IMR-90 (cell line): ENCODE measurements around the gene ARX. TPM values are rescaled to one million over a fixed set of nuclear protein-coding genes. Genes with fewer than 3 reads are reported as not detected.

ENCODE experiments used
- ATAC-seq: fragments of 200-7000 bp; cut with Tn5 transposase; 2 replicates; pipeline ENCODE4 v1.9.1; 2020; ENCODE audit warnings: low read depth, mild to moderate bottlenecking, moderate library complexity
- BruUV-seq: library from RNA; stranded (reverse); fragments of 400-500 nt; replicated peaks from 2 replicates; lab custom pipeline; 2021; lab: Mats Ljungman, UMichigan
- CTCF ChIA-PET: fragments of 300-600 bp; formaldehyde crosslinking; extraction: SDS; loops from one replicate; lab custom pipeline; 2021; ENCODE audit warnings: antibody characterized with exemption; lab: Yijun Ruan, JAX
- POLR2A ChIA-PET: fragments of 300-600 bp; sonication (Branson Sonifier 250); formaldehyde crosslinking; loops from one replicate; lab custom pipeline; 2022; ENCODE audit warnings: antibody characterized with exemption; ENCODE audit not compliant: unreplicated experiment; lab: Charles Lee
- DNase-seq: peaks from one replicate; pipeline ENCODE4 v3.0.0; 2013
- H2AFZ ChIP-seq: replicated peaks from 2 replicates; pipeline ENCODE3; 2013; ENCODE audit warnings: low read length, mild to moderate bottlenecking; ENCODE audit not compliant: poor library complexity
- H2AK5ac ChIP-seq: 2 replicates; pipeline ENCODE4 v1.6.1; 2013; ENCODE audit warnings: low read depth, low read length, inconsistent platforms
- H2AK9ac ChIP-seq: replicated peaks from 2 replicates; pipeline ENCODE3; 2013; ENCODE audit warnings: mild to moderate bottlenecking, low read depth, low read length, moderate library complexity; ENCODE audit not compliant: poor library complexity
- H2BK120ac ChIP-seq: 2 replicates; pipeline ENCODE4 v1.6.1; 2013; ENCODE audit warnings: low read depth, low read length, inconsistent platforms
- H2BK15ac ChIP-seq: 3 replicates; pipeline ENCODE4 v1.6.1; 2013; ENCODE audit warnings: low read depth, low read length, inconsistent platforms
- H2BK20ac ChIP-seq: 2 replicates; pipeline ENCODE4 v1.6.1; 2013; ENCODE audit warnings: low read depth, mild to moderate bottlenecking, inconsistent platforms, low read length, moderate library complexity
- H2BK5ac ChIP-seq: 2 replicates; pipeline ENCODE4 v1.6.1; 2013; ENCODE audit warnings: mild to moderate bottlenecking, low read depth, low read length, inconsistent platforms; ENCODE audit not compliant: poor library complexity, severe bottlenecking
- H3K14ac ChIP-seq: replicated peaks from 2 replicates; pipeline ENCODE4 v1.6.1; 2013; ENCODE audit warnings: low read depth, low read length, inconsistent platforms
- H3K18ac ChIP-seq: 2 replicates; pipeline ENCODE4 v1.6.1; 2013; ENCODE audit warnings: low read depth, low read length, control low read depth
- H3K23ac ChIP-seq: 2 replicates; pipeline ENCODE4 v1.6.1; 2013; ENCODE audit warnings: low read depth, low read length, inconsistent platforms
- H3K27ac ChIP-seq: 2 replicates; pipeline ENCODE4 v1.5.1; 2013; ENCODE audit warnings: mild to moderate bottlenecking, control low read depth, low read length; ENCODE audit not compliant: insufficient read depth
- H3K27me3 ChIP-seq: 2 replicates; pipeline ENCODE4 v1.6.1; 2013; ENCODE audit warnings: low read length; ENCODE audit not compliant: control insufficient read depth, insufficient read depth
- H3K36me3 ChIP-seq: 2 replicates; pipeline ENCODE4 v1.6.1; 2013; ENCODE audit warnings: low read length, mixed read lengths; ENCODE audit not compliant: control insufficient read depth, insufficient read depth
- H3K4ac ChIP-seq: 2 replicates; pipeline ENCODE4 v1.6.1; 2013; ENCODE audit warnings: low read depth, low read length, inconsistent platforms
- H3K4me1 ChIP-seq: 2 replicates; pipeline ENCODE4 v1.6.1; 2013; ENCODE audit warnings: low read length, mixed read lengths; ENCODE audit not compliant: control insufficient read depth, insufficient read depth
- H3K4me2 ChIP-seq: 2 replicates; pipeline ENCODE4 v1.6.1; 2013; ENCODE audit warnings: low read depth, mild to moderate bottlenecking, control low read depth, low read length, moderate library complexity
- H3K4me3 ChIP-seq: 2 replicates; pipeline ENCODE4 v1.5.1; 2013; ENCODE audit warnings: low read depth, mild to moderate bottlenecking, control low read depth, low read length, moderate library complexity; ENCODE audit not compliant: insufficient read depth
- H3K56ac ChIP-seq: 2 replicates; pipeline ENCODE4 v1.6.1; 2013; ENCODE audit warnings: low read length, inconsistent platforms; ENCODE audit not compliant: insufficient read depth; ENCODE audit errors: extremely low read depth
- H3K79me1 ChIP-seq, 2 experiments: 2 replicates each; pipeline ENCODE4 v1.6.1; 2013; ENCODE audit warnings: low read length in 2 of 2, inconsistent platforms in 1 of 2, low read depth in 1 of 2
- H3K9ac ChIP-seq: 2 replicates; pipeline ENCODE4 v1.6.1; 2013; ENCODE audit warnings: low read depth, low read length, control low read depth
- H3K9me1 ChIP-seq: 2 replicates; pipeline ENCODE4 v1.6.1; 2013; ENCODE audit warnings: low read length, inconsistent platforms; ENCODE audit not compliant: insufficient read depth
- H3K9me3 ChIP-seq: 2 replicates; pipeline ENCODE4 v1.6.1; 2013; ENCODE audit warnings: low read length; ENCODE audit not compliant: control insufficient read depth, insufficient read depth
- H4K20me1 ChIP-seq: 2 replicates; pipeline ENCODE4 v1.6.1; 2013; ENCODE audit warnings: low read length, inconsistent platforms; ENCODE audit not compliant: insufficient read depth
- H4K5ac ChIP-seq: 2 replicates; pipeline ENCODE4 v1.6.1; 2013; ENCODE audit warnings: mild to moderate bottlenecking, low read depth, low read length, control low read depth
- H4K8ac ChIP-seq, 2 experiments: 2 replicates each; pipeline ENCODE4 v1.6.1; 2013; ENCODE audit warnings: low read depth in 2 of 2, low read length in 2 of 2, control low read depth in 1 of 2, inconsistent platforms in 1 of 2
- H4K91ac ChIP-seq: 2 replicates; pipeline ENCODE4 v1.6.1; 2013; ENCODE audit warnings: low read depth, low read length, inconsistent platforms; ENCODE audit not compliant: insufficient read depth
- MAZ ChIP-seq: IDR thresholded peaks from 2 replicates; pipeline ENCODE4 v1.6.1; 2012; ENCODE audit warnings: low read depth, mild to moderate bottlenecking, low read length, improper control_type of control experiment, moderate library complexity, borderline replicate concordance
- WGBS, 2 experiments: methylation state at CpG; one replicate each; pipeline versions ENCODE4 v1.1.5 to v1.1.7; 2013; ENCODE audit warnings: missing lambda C conversion rate in 2 of 2; ENCODE audit not compliant: insufficient read length in 1 of 2; ENCODE audit errors: extremely low coverage in 2 of 2; 5-methylcytosine and 5-hydroxymethylcytosine counted together
- dilution Hi-C: fragments of 300-500 bp; cut with HindIII; formaldehyde crosslinking; loops from one replicate; pipeline ENCODE4 v1.14.3; 2018; ENCODE audit warnings: low sequenced_read_pairs; ENCODE audit not compliant: unreplicated experiment
- in situ Hi-C: fragments of 300-500 bp; cut with MboI; formaldehyde crosslinking; loops from 3 replicates; pipeline ENCODE4 v1.14.3; 2019; ENCODE audit warnings: low sequenced_read_pairs, inconsistent platforms, mixed read lengths
- intact Hi-C: fragments of 100-400 bp; cut with micrococcal nuclease; formaldehyde crosslinking; loops from 2 replicates; pipeline ENCODE4 v1.10.0; 2022
- polyA plus RNA-seq, 3 experiments: library from polyadenylated mRNA; depleted of rRNA; stranded (reverse); fragments of >200 nt; gene quantifications; 2 replicates each; pipeline ENCODE4 v1.2.3, GENCODE V29; 2012; ENCODE audit warnings: low replicate concordance in 1 of 3
- total RNA-seq: library from RNA; depleted of rRNA; stranded (reverse); fragments of >200 nt; gene quantifications from 2 replicates; pipeline ENCODE4 v1.2.3, GENCODE V29; 2012

The ARX gene
- total and polyA plus RNA-seq, 2 of the 4 experiments (the other 2 are of a cell fraction): not detected

GRCh38 chrX:25016938-25017598 is 1.3 kb upstream of the ARX start:
- Histone ChIP-seq H4K20me1 (no peaks in the 10 kb centered on the region; the same call in 1 of the 2 replicates), H3K4me2 (no peak overlapping the region), H2AK9ac (no peak overlapping the region), H3K23ac (no peak overlapping the region), H3K36me3 (no peaks in the 10 kb centered on the region), H3K4ac (no peak overlapping the region), H3K27ac (no peak overlapping the region), H3K9me1 (no peaks in the 10 kb centered on the region), H2AK5ac (no peak overlapping the region), H3K79me1 (no peaks in the 10 kb centered on the region), H3K9me3 (peaks cover 14% of the 10 kb centered on the region; the same call in 1 of the 2 replicates), H3K4me1 (no peaks in the 10 kb centered on the region; the same call in 1 of the 2 replicates), H3K18ac (no peak overlapping the region), H3K9ac (no peak overlapping the region), H3K4me3 (no peak overlapping the region), H4K8ac (no peak overlapping the region), H2BK15ac (no peak overlapping the region), H3K14ac (no peak overlapping the region), H3K56ac (no peak overlapping the region), H2BK120ac (no peak overlapping the region), H3K27me3 (peaks cover 86% of the 10 kb centered on the region), H4K91ac (no peak overlapping the region), H2BK20ac (no peak overlapping the region), H2BK5ac (no peak overlapping the region), H4K5ac (no peak overlapping the region), H2AFZ (no peak overlapping the region)
- no TSS peak for BruUV-seq
- no peak for DNase-seq
- in situ Hi-C loops: no loop called here
- no CpG with 5 or more reads among the region's 17 CpGs for WGBS, 2 experiments
- intact Hi-C loops: no loop called here
- dilution Hi-C loops: no loop called here
- no peak for TF ChIP-seq MAZ
- ATAC-seq: no peak
- ChIA-PET CTCF (no interaction called here), POLR2A (no interaction called here)
